ENCODE results near the gene VTCN1. TPM values are rescaled to one million over a fixed set of nuclear protein-coding genes. Genes with fewer than 3 reads are reported as not detected.

Gene VTCN1
- total RNA-seq, 4 donors from 2014 or later: not detected

GRCh38 chr1:117181630-117182041 is 29.1 kb downstream of the VTCN1 start:
- no peak for TF ChIP-seq EP300 (IDR thresholded peaks at IDR 0.05)
- TF ChIP-seq POLR2A (IDR thresholded peaks at IDR 0.05; ENCODE audit: low read depth): no peak
- no peak for TF ChIP-seq CTCF (IDR thresholded peaks at IDR 0.05)
- no peak for TF ChIP-seq POLR2AphosphoS5 (IDR thresholded peaks at IDR 0.05)
- Histone ChIP-seq H3K4me1 (no peaks in the 10 kb centered on the region), H3K27me3 (no peaks in the 10 kb centered on the region), H3K9me3 (no peaks in the 10 kb centered on the region), H3K4me3 (no peak overlapping the region), H3K36me3 (no peaks in the 10 kb centered on the region), H3K27ac (replicated peaks in 1 of 4) (no peak overlapping the region)
- no peak for DNase-seq (ENCODE audit: extremely low spot score)
- WGBS: 73% methylated on average over 5 of the region's 5 CpGs
- intact Hi-C loops (cut with DNase I): no loop called here

DNA sequence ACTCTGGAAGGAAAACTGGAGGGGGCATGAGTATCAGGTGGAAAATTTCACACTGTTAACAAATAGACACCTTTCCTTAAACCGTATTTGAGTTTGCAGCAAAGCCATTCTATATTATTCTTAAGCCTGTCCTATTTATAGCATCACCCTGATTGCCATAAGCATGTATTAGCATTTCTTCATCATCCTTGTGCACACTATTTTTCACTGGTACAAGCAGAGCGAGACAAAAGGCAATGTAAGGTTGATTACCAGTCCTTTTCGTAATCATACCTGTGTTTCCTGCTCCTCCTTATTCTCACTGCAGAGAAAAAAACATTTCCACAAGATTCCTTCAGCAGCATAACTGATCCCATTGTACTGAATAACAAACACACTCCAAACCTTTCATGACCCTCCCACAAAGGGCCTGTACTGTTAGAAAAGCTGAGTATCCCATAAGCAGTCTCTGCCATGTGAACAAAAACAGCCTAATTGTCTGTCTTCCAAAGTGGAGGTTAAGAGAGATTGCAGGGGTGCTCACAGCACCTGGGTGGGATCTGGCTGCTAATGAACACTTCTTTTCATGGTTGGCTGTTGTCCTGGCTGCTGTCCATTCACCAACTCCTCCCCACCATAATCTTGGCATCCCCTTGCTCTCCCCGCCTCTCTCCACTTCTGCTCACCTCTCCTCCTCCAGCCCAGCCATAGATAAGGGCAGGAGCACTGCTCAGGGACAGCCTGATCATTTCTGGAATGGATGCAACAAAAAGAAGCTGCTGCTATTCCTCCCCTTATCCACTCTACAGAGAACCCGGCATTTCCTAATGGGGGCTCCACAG is 30.4 kb downstream of the VTCN1 start:
- no peak for DNase-seq (ENCODE audit: extremely low spot score)
- no peaks in the 10 kb centered on the region for H3K9me3 ChIP-seq
- 89% methylated on average over 5 of the region's 5 CpGs for WGBS
- no peak overlapping the region for H3K27ac ChIP-seq (replicated peaks in 1 of 4)
- no peak overlapping the region for H3K4me3 ChIP-seq
- H3K36me3 ChIP-seq: no peaks in the 10 kb centered on the region
- TF ChIP-seq POLR2AphosphoS5 (IDR thresholded peaks at IDR 0.05) (no peak), POLR2A (IDR thresholded peaks at IDR 0.05; ENCODE audit: low read depth) (no peak), CTCF (IDR thresholded peaks at IDR 0.05) (no peak), EP300 (IDR thresholded peaks at IDR 0.05) (no peak)
- H3K27me3 ChIP-seq: no peaks in the 10 kb centered on the region
- intact Hi-C loops (cut with DNase I): no loop called here
- H3K4me1 ChIP-seq: no peaks in the 10 kb centered on the region

GRCh38 chr1:117179471-117179870 is 31.3 kb downstream of the VTCN1 start:
- H3K27ac ChIP-seq (replicated peaks in 1 of 4): no peak overlapping the region
- H3K4me1 ChIP-seq: no peaks in the 10 kb centered on the region
- H3K9me3 ChIP-seq: no peaks in the 10 kb centered on the region
- 66% methylated on average over 5 of the region's 5 CpGs for WGBS
- intact Hi-C loops (cut with DNase I): no loop called here
- TF ChIP-seq EP300 (IDR thresholded peaks at IDR 0.05): no peak
- TF ChIP-seq POLR2AphosphoS5 (IDR thresholded peaks at IDR 0.05): no peak
- TF ChIP-seq CTCF (IDR thresholded peaks at IDR 0.05): no peak
- no peak for TF ChIP-seq POLR2A (IDR thresholded peaks at IDR 0.05; ENCODE audit: low read depth)
- DNase-seq (ENCODE audit: extremely low spot score): no peak
- no peak overlapping the region for H3K4me3 ChIP-seq
- H3K36me3 ChIP-seq: no peaks in the 10 kb centered on the region
- no peaks in the 10 kb centered on the region for H3K27me3 ChIP-seq

DNA sequence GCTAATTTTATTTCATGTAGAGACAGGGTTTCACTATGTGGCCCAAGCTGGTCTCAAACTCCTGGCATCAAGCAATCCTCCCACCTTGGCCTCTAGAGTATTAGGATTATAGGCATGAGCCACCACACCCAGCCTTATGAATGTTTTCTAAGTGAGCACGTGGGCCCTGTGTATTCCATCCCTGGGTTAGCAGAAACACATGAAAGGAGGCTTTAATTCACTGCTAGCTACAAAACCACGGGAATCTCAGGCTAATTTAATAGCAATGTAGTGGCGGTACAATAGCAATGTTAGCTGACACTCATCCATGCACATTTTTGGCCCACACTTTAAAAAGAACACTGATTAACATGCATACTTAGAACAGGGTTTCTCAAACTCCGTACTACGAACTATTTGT is 32.0 kb downstream of the VTCN1 start:
- Histone ChIP-seq H3K9me3 (no peaks in the 10 kb centered on the region), H3K4me3 (no peak overlapping the region), H3K27me3 (no peaks in the 10 kb centered on the region), H3K27ac (replicated peaks in 1 of 4) (no peak overlapping the region), H3K36me3 (no peaks in the 10 kb centered on the region), H3K4me1 (peaks cover 0 to 1% (median 0%) of the 10 kb centered on the region in 4 donors)
- no peak for DNase-seq (ENCODE audit: extremely low spot score)
- no peak for TF ChIP-seq POLR2AphosphoS5 (IDR thresholded peaks at IDR 0.05)
- 98% methylated on average over 5 of the region's 5 CpGs for WGBS
- intact Hi-C loops (cut with DNase I): no loop called here

DNA sequence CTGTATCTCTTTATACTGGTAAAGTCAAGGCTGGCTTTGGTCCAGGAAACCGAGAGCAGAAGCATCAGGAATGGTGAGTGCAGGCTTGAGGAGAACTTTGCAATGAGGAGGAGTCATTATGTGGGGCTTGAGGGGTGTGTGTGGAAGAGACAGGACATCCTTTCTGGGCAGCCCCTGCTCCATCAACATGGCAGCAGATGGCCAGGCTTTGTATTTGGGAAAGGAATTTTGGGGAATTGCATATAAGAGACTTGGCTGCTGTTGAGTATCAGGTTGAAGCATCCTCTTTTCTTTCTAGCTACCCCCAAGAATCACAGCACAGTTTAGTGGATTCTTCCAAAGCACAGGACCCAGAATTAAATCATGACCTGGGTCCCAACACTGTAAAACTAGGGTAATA is 33.4 kb downstream of the VTCN1 start:
- WGBS: 45% methylated on average over 1 of the region's 1 CpG
- no peak for TF ChIP-seq POLR2A (IDR thresholded peaks at IDR 0.05; ENCODE audit: low read depth)
- no peak for TF ChIP-seq POLR2AphosphoS5 (IDR thresholded peaks at IDR 0.05)
- no peak for TF ChIP-seq CTCF (IDR thresholded peaks at IDR 0.05)
- no peak for TF ChIP-seq EP300 (IDR thresholded peaks at IDR 0.05)

More for the DNA sequence above, 33.4 kb downstream of the VTCN1 start:
- H3K4me1 ChIP-seq: peaks cover 0 to 4% (median 0%) of the 10 kb centered on the region in 4 donors
- no peak overlapping the region for H3K4me3 ChIP-seq
- DNase-seq (ENCODE audit: extremely low spot score): no peak
- H3K27me3 ChIP-seq: no peaks in the 10 kb centered on the region
- no peaks in the 10 kb centered on the region for H3K36me3 ChIP-seq
- H3K27ac ChIP-seq (replicated peaks in 1 of 4): no peak overlapping the region
- no peaks in the 10 kb centered on the region for H3K9me3 ChIP-seq
- intact Hi-C loops (cut with DNase I): no loop called here
